ENCODE data around the gene CCNK.

DNA sequence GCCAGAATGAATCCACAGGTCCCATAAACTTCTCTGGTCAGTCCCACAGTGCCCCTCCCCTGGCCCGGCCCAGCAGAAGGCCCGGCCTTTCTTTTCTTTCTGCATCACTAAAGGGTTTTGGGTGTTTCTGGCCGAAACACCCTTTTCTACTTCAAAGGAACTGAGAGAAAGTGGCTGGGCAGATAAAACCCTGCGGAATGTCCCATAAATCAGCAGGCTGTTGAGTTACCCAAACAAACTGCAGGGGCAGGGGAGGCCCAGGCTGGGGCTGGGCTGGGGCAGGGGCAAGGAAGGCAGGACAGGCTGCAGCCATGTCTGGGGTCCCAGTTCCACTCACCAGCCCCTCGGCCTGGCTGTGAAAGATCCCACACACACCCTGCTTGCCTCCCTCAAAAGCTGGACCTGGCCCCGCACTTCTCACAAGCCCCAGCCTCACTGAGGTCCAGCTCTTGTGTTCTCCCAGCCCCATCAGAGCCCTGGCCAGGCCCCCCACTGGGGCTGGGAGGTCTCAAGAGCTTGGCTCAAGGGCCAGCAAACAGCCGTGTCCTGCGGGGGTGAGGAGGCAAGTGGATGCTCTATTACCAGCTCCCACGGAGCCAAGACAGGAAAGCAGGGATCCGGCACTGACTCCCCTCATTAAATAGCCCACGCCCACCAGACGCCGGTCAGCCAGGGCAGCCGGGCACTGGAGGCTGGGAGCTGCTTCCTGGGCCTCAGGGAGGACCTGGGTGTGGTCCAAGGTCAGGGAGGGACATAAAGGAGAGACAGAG, 41.9 kb downstream of the CCNK start:
- TF ChIP-seq, protein P1, sequence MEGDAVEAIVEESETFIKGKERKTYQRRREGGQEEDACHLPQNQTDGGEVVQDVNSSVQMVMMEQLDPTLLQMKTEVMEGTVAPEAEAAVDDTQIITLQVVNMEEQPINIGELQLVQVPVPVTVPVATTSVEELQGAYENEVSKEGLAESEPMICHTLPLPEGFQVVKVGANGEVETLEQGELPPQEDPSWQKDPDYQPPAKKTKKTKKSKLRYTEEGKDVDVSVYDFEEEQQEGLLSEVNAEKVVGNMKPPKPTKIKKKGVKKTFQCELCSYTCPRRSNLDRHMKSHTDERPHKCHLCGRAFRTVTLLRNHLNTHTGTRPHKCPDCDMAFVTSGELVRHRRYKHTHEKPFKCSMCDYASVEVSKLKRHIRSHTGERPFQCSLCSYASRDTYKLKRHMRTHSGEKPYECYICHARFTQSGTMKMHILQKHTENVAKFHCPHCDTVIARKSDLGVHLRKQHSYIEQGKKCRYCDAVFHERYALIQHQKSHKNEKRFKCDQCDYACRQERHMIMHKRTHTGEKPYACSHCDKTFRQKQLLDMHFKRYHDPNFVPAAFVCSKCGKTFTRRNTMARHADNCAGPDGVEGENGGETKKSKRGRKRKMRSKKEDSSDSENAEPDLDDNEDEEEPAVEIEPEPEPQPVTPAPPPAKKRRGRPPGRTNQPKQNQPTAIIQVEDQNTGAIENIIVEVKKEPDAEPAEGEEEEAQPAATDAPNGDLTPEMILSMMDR (IDR thresholded peaks at IDR 0.05 in 8 of 11, conservative IDR thresholded peaks at IDR 0.05 in 3 of 11), result no peak
- TF ChIP-seq POLR2A (IDR thresholded peaks at IDR 0.05) (no peak), POLR2AphosphoS5 (IDR thresholded peaks at IDR 0.05) (peak in 1 of 3 donors; percentile 25)

Data from spleen (tissue), 7 donors.